ENCODE results near the gene KCNMA1.

KCNMA1 gene

GRCh38 chr10:77506517-77507200 is 130.9 kb downstream of the KCNMA1 start:
- TF ChIP-seq, protein P1, sequence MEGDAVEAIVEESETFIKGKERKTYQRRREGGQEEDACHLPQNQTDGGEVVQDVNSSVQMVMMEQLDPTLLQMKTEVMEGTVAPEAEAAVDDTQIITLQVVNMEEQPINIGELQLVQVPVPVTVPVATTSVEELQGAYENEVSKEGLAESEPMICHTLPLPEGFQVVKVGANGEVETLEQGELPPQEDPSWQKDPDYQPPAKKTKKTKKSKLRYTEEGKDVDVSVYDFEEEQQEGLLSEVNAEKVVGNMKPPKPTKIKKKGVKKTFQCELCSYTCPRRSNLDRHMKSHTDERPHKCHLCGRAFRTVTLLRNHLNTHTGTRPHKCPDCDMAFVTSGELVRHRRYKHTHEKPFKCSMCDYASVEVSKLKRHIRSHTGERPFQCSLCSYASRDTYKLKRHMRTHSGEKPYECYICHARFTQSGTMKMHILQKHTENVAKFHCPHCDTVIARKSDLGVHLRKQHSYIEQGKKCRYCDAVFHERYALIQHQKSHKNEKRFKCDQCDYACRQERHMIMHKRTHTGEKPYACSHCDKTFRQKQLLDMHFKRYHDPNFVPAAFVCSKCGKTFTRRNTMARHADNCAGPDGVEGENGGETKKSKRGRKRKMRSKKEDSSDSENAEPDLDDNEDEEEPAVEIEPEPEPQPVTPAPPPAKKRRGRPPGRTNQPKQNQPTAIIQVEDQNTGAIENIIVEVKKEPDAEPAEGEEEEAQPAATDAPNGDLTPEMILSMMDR (conservative IDR thresholded peaks at IDR 0.05; ENCODE audit: low read depth, low read length), result no peak
- DNase-seq (ENCODE audit: low read depth), result no peak
- no peak overlapping the region for H3K4me3 ChIP-seq (ENCODE audit: low read length)

GRCh38 chr10:77505431-77506334 is 131.9 kb downstream of the KCNMA1 start:
- no peak overlapping the region for H3K4me3 ChIP-seq (ENCODE audit: low read length)
- DNase-seq (ENCODE audit: low read depth), result no peak
- TF ChIP-seq, protein P1 (conservative IDR thresholded peaks at IDR 0.05; ENCODE audit: low read depth, low read length), result no peak

- TF ChIP-seq, protein P1 (conservative IDR thresholded peaks at IDR 0.05; ENCODE audit: low read depth, low read length), result peak; percentile 34
- no peak for DNase-seq (ENCODE audit: low read depth)
- H3K4me3 ChIP-seq (ENCODE audit: low read length), result no peak overlapping the region
Measured at GRCh38 chr10:77504873-77505257, 132.7 kb downstream of the KCNMA1 start.

DNA sequence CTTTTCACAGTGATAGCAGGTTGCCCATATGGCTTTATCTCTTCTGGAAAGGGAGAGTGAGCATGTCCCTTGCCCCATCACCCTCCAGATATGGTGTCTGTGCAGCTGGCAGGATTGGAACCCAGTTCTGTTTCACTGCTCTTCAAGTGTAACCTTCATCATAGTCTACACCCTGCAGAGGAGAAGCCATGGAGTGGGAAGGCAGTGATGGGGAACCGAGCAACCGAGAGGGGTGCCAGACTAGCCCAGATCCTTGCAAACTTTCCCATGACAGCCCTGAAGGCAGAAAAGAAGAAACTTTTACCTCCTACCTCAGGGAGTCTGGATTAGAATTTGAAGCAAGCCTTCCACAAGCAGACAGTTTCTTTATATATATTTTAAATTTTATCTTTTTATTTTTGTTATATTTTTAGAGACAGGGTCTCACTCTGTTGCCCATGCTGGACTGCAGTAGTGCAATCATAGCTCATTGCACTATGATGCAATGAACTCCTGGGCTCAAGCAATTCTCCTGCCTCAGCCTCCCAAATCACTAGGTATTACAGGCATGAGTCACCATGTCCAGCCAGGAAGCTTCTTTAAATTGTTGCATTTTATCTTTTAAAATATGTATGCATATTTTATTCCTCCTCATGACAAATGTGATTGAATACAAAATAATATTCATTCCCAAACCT is 133.3 kb downstream of the KCNMA1 start:
- H3K4me3 ChIP-seq (ENCODE audit: low read length), result no peak overlapping the region
- DNase-seq (ENCODE audit: low read depth), result no peak
- TF ChIP-seq, protein P1 (conservative IDR thresholded peaks at IDR 0.05; ENCODE audit: low read depth, low read length), result no peak

DNA sequence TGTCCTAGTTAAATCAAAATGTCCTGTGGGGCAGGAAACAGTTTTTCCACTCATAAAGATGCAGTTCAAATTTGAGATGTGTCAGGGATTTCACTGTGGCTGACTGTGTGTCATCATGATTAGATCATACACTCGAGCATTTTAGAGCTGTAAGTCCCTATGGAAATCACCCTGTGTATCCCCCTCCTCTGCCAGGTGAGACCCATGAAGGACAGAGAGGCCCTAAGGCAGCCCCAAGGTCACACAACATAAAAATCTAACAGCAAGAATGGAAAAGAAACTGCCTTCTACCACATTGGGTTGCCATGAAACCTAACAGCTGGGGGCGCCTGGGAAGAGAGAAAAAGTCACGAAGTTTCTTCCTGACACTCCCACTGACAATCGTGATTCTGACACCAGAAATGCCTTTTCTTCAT is 135.8 kb downstream of the KCNMA1 start:
- no peak for DNase-seq (ENCODE audit: low read depth)
- TF ChIP-seq, protein P1 (conservative IDR thresholded peaks at IDR 0.05; ENCODE audit: low read depth, low read length), result peak; percentile 9
- no peak overlapping the region for H3K4me3 ChIP-seq (ENCODE audit: low read length)

DNA sequence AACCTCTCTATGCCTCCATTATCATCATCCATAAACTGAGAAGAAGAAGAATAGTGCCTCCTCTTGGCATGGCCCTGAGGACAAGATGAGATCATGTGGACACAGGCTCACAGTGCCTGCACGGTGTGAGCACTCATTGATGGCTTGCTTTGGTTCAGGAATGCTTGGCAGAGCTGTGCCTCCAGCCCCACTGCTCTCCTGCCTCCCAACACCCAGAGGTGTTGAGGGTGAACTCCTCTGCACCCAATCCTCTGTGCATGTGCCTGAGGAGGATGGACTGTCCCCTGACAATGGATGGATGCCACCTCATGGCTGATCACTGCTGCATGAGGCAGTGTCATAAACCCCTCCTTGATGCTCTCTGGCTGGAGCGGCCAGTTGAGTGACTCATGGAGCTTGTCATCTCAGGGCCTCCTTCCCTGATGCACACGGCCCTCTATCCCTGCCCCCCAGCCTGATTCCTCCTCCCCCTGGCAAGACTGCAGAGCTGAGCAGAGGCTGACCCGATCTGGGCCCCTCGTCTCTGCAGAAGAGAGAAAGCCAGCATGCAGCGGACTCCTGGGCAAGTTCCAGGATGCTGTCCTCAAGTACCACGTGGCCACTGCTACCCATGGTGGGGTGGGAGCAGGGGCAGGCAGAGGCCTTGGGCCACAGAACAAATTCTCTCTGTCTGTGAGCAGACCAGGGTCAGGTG is 136.3 kb downstream of the KCNMA1 start:
- TF ChIP-seq, protein P1 (conservative IDR thresholded peaks at IDR 0.05; ENCODE audit: low read depth, low read length), result no peak
- H3K4me3 ChIP-seq (ENCODE audit: low read length), result no peak overlapping the region
- DNase-seq (ENCODE audit: low read depth), result no peak

Data from retinal pigment epithelial cell (primary cell).